Tibial nerve (tissue), 3 donors: ENCODE measurements around the gene WRAP73.

ENCODE experiments used
- POLR2A ChIP-seq, 2 donors: fragments of 450-650 bp; IDR thresholded peaks; one replicate each; pipeline ENCODE4 v1.6.1; 2017; ENCODE audit warnings: antibody characterized with exemption in 2 of 2, mild to moderate bottlenecking in 2 of 2, moderate library complexity in 2 of 2
- TF ChIP-seq, protein P1 (sequence below), 5 experiments: fragments of 200-600 bp in 3 of 5; fragments of 450-650 bp in 2 of 5; sonication (generic) in 3 of 5; IDR thresholded peaks; one replicate each; pipeline ENCODE4 v1.5.1; 2016 to 2019; ENCODE audit warnings: antibody characterized with exemption in 5 of 5, mild to moderate bottlenecking in 3 of 5, moderate library complexity in 2 of 5

GRCh38 chr1:3606779-3607702, 42.9 kb downstream of the WRAP73 start:
- TF ChIP-seq, protein P1, sequence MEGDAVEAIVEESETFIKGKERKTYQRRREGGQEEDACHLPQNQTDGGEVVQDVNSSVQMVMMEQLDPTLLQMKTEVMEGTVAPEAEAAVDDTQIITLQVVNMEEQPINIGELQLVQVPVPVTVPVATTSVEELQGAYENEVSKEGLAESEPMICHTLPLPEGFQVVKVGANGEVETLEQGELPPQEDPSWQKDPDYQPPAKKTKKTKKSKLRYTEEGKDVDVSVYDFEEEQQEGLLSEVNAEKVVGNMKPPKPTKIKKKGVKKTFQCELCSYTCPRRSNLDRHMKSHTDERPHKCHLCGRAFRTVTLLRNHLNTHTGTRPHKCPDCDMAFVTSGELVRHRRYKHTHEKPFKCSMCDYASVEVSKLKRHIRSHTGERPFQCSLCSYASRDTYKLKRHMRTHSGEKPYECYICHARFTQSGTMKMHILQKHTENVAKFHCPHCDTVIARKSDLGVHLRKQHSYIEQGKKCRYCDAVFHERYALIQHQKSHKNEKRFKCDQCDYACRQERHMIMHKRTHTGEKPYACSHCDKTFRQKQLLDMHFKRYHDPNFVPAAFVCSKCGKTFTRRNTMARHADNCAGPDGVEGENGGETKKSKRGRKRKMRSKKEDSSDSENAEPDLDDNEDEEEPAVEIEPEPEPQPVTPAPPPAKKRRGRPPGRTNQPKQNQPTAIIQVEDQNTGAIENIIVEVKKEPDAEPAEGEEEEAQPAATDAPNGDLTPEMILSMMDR (IDR thresholded peaks at IDR 0.05): no peak
- no peak for TF ChIP-seq POLR2A (IDR thresholded peaks at IDR 0.05)
